CD4-positive, alpha-beta T cell treated with Interferon alpha-2 for 1 hour (primary cell): ENCODE measurements around the gene CRYGS.

Source experiments
- DNase-seq, 2 donors: peaks; one replicate each; pipeline ENCODE4 v3.0.0-alpha.2; 2020 to 2022

CRYGS gene

DNA sequence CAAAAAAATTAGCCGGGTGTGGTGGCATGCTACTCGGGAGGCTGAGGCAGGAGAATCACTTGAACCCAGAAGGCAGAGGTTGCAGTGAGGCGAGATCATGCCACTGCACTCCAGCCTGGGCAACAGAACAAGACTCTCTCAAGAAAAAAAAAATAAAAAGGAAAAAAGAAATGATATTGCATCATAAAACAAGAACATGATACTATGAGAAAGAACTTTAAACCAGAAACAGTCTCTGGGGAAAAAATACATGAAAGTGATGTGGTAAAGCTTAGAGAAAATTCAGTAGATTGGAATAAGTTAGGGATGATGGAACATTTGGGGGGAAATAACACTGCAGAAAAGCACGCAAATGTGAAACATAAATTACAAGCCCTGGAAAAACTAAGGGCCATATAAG lies 54.7 kb downstream of the CRYGS start:
- no peak for DNase-seq
